ENCODE measurements around the gene ST8SIA5. TPM values are rescaled to one million over a fixed set of nuclear protein-coding genes. Genes with fewer than 3 reads are reported as not detected.

The ST8SIA5 gene
- total RNA-seq, 1 experiment from 2014 or later = under 0.01 TPM

GRCh38 chr18:46736135-46736534, 20.7 kb downstream of the ST8SIA5 start:
- no peak overlapping the region for H3K4me2 ChIP-seq (ENCODE audit: low read depth, low read length, poor library complexity, severe bottlenecking)
- H2AFZ ChIP-seq (ENCODE audit: low read length) = no peak overlapping the region
- DNase-seq = no peak
- no peak overlapping the region for H3K4me3 ChIP-seq (ENCODE audit: low read length)
- no peaks in the 10 kb centered on the region for H3K79me2 ChIP-seq (ENCODE audit: low read length)
- peaks cover 4% of the 10 kb centered on the region for H3K9me3 ChIP-seq (ENCODE audit: low read length)
- H3K9me2 ChIP-seq (replicated peaks; ENCODE audit: insufficient read depth, low read length) = no peaks in the 10 kb centered on the region
- no peaks in the 10 kb centered on the region for H3K36me3 ChIP-seq (ENCODE audit: insufficient read depth, low read length)
- H3K4me1 ChIP-seq (ENCODE audit: low read length) = no peaks in the 10 kb centered on the region
- H3K27ac ChIP-seq (ENCODE audit: low read length) = no peak overlapping the region
- no peak overlapping the region for H3K9ac ChIP-seq (ENCODE audit: low read length)
- H3K27me3 ChIP-seq (ENCODE audit: low read length) = no peaks in the 10 kb centered on the region
- no peaks in the 10 kb centered on the region for H4K20me1 ChIP-seq (ENCODE audit: insufficient read depth, low read depth, low read length)

GRCh38 chr18:46734981-46735380, 21.9 kb downstream of the ST8SIA5 start:
- H3K36me3 ChIP-seq (ENCODE audit: insufficient read depth, low read length) = no peaks in the 10 kb centered on the region
- no peaks in the 10 kb centered on the region; the same call in 1 of the 2 replicates for H3K27me3 ChIP-seq (ENCODE audit: low read length)
- no peak overlapping the region for H2AFZ ChIP-seq (ENCODE audit: low read length)
- H3K27ac ChIP-seq (ENCODE audit: low read length) = no peak overlapping the region
- peaks cover 1% of the 10 kb centered on the region for H3K9me3 ChIP-seq (ENCODE audit: low read length)
- H3K4me3 ChIP-seq (ENCODE audit: low read length) = no peak overlapping the region
- no peak overlapping the region for H3K4me2 ChIP-seq (ENCODE audit: low read depth, low read length, poor library complexity, severe bottlenecking)
- H3K9ac ChIP-seq (ENCODE audit: low read length) = no peak overlapping the region
- no peak for DNase-seq
- H3K4me1 ChIP-seq (ENCODE audit: low read length) = no peaks in the 10 kb centered on the region
- H3K79me2 ChIP-seq (ENCODE audit: low read length) = no peaks in the 10 kb centered on the region
- H4K20me1 ChIP-seq (ENCODE audit: insufficient read depth, low read depth, low read length) = no peaks in the 10 kb centered on the region
- H3K9me2 ChIP-seq (replicated peaks; ENCODE audit: insufficient read depth, low read length) = no peaks in the 10 kb centered on the region

GRCh38 chr18:46733872-46734271, 23.0 kb downstream of the ST8SIA5 start:
- no peaks in the 10 kb centered on the region for H3K4me1 ChIP-seq (ENCODE audit: low read length)
- H3K4me2 ChIP-seq (ENCODE audit: low read depth, low read length, poor library complexity, severe bottlenecking) = no peak overlapping the region
- no peaks in the 10 kb centered on the region for H3K79me2 ChIP-seq (ENCODE audit: low read length)
- no peak overlapping the region for H3K4me3 ChIP-seq (ENCODE audit: low read length)
- H3K9me3 ChIP-seq (ENCODE audit: low read length) = no peaks in the 10 kb centered on the region
- no peaks in the 10 kb centered on the region for H3K36me3 ChIP-seq (ENCODE audit: insufficient read depth, low read length)
- no peaks in the 10 kb centered on the region for H3K9me2 ChIP-seq (replicated peaks; ENCODE audit: insufficient read depth, low read length)
- no peak overlapping the region for H3K9ac ChIP-seq (ENCODE audit: low read length)
- H2AFZ ChIP-seq (ENCODE audit: low read length) = no peak overlapping the region
- no peak overlapping the region for H3K27ac ChIP-seq (ENCODE audit: low read length)
- no peaks in the 10 kb centered on the region for H4K20me1 ChIP-seq (ENCODE audit: insufficient read depth, low read depth, low read length)
- no peak for DNase-seq
- no peaks in the 10 kb centered on the region; the same call in 1 of the 2 replicates for H3K27me3 ChIP-seq (ENCODE audit: low read length)

- no peak overlapping the region for H3K4me3 ChIP-seq (ENCODE audit: low read length)
- H2AFZ ChIP-seq (ENCODE audit: low read length) = no peak overlapping the region
- H3K9ac ChIP-seq (ENCODE audit: low read length) = no peak overlapping the region
- H3K27me3 ChIP-seq (ENCODE audit: low read length) = no peaks in the 10 kb centered on the region; the same call in 1 of the 2 replicates
- no peaks in the 10 kb centered on the region for H4K20me1 ChIP-seq (ENCODE audit: insufficient read depth, low read depth, low read length)
- no peaks in the 10 kb centered on the region for H3K4me1 ChIP-seq (ENCODE audit: low read length)
- H3K79me2 ChIP-seq (ENCODE audit: low read length) = no peaks in the 10 kb centered on the region
- no peaks in the 10 kb centered on the region for H3K9me2 ChIP-seq (replicated peaks; ENCODE audit: insufficient read depth, low read length)
- no peaks in the 10 kb centered on the region for H3K9me3 ChIP-seq (ENCODE audit: low read length)
- H3K36me3 ChIP-seq (ENCODE audit: insufficient read depth, low read length) = no peaks in the 10 kb centered on the region
- no peak overlapping the region for H3K4me2 ChIP-seq (ENCODE audit: low read depth, low read length, poor library complexity, severe bottlenecking)
- no peak for DNase-seq
- no peak overlapping the region for H3K27ac ChIP-seq (ENCODE audit: low read length)
Observed at GRCh38 chr18:46732801-46733200, 24.1 kb downstream of the ST8SIA5 start.

- H3K27ac ChIP-seq (ENCODE audit: low read length) = no peak overlapping the region
- H4K20me1 ChIP-seq (ENCODE audit: insufficient read depth, low read depth, low read length) = no peaks in the 10 kb centered on the region
- no peak overlapping the region for H3K4me2 ChIP-seq (ENCODE audit: low read depth, low read length, poor library complexity, severe bottlenecking)
- no peak for DNase-seq
- H3K9me2 ChIP-seq (replicated peaks; ENCODE audit: insufficient read depth, low read length) = no peaks in the 10 kb centered on the region
- H3K4me1 ChIP-seq (ENCODE audit: low read length) = no peaks in the 10 kb centered on the region
- no peaks in the 10 kb centered on the region for H3K9me3 ChIP-seq (ENCODE audit: low read length)
- no peak overlapping the region for H3K4me3 ChIP-seq (ENCODE audit: low read length)
- H3K9ac ChIP-seq (ENCODE audit: low read length) = no peak overlapping the region
- no peak overlapping the region for H2AFZ ChIP-seq (ENCODE audit: low read length)
- H3K27me3 ChIP-seq (ENCODE audit: low read length) = no peaks in the 10 kb centered on the region; the same call in 1 of the 2 replicates
- no peaks in the 10 kb centered on the region for H3K79me2 ChIP-seq (ENCODE audit: low read length)
- H3K36me3 ChIP-seq (ENCODE audit: insufficient read depth, low read length) = no peaks in the 10 kb centered on the region
Observed at GRCh38 chr18:46732201-46732600, 24.7 kb downstream of the ST8SIA5 start.

GRCh38 chr18:46731316-46731715, 25.5 kb downstream of the ST8SIA5 start:
- no peak overlapping the region for H2AFZ ChIP-seq (ENCODE audit: low read length)

GRCh38 chr18:46728219-46728930, 28.5 kb downstream of the ST8SIA5 start:
- H3K27ac ChIP-seq (ENCODE audit: low read length) = no peak overlapping the region
- H3K9ac ChIP-seq (ENCODE audit: low read length) = no peak overlapping the region
- no peak overlapping the region for H2AFZ ChIP-seq (ENCODE audit: low read length)
- no peak overlapping the region for H3K4me3 ChIP-seq (ENCODE audit: low read length)
- no peaks in the 10 kb centered on the region for H3K9me2 ChIP-seq (replicated peaks; ENCODE audit: insufficient read depth, low read length)
- H3K79me2 ChIP-seq (ENCODE audit: low read length) = no peaks in the 10 kb centered on the region
- no peaks in the 10 kb centered on the region for H3K9me3 ChIP-seq (ENCODE audit: low read length)
- DNase-seq = no peak
- H3K4me2 ChIP-seq (ENCODE audit: low read depth, low read length, poor library complexity, severe bottlenecking) = no peak overlapping the region
- H3K27me3 ChIP-seq (ENCODE audit: low read length) = no peaks in the 10 kb centered on the region; the same call in 1 of the 2 replicates
- H3K4me1 ChIP-seq (ENCODE audit: low read length) = peaks cover 4% of the 10 kb centered on the region
- no peaks in the 10 kb centered on the region for H4K20me1 ChIP-seq (ENCODE audit: insufficient read depth, low read depth, low read length)
- no peaks in the 10 kb centered on the region for H3K36me3 ChIP-seq (ENCODE audit: insufficient read depth, low read length)

More at GRCh38 chr18:46731316-46731715, 25.5 kb downstream of the ST8SIA5 start:
- Histone ChIP-seq H3K4me1 (ENCODE audit: low read length) (no peaks in the 10 kb centered on the region), H3K27me3 (ENCODE audit: low read length) (no peaks in the 10 kb centered on the region; the same call in 1 of the 2 replicates), H3K9me3 (ENCODE audit: low read length) (no peaks in the 10 kb centered on the region), H3K27ac (ENCODE audit: low read length) (no peak overlapping the region), H4K20me1 (ENCODE audit: insufficient read depth, low read depth, low read length) (no peaks in the 10 kb centered on the region), H3K9ac (ENCODE audit: low read length) (no peak overlapping the region), H3K9me2 (replicated peaks; ENCODE audit: insufficient read depth, low read length) (no peaks in the 10 kb centered on the region), H3K4me3 (ENCODE audit: low read length) (no peak overlapping the region), H3K36me3 (ENCODE audit: insufficient read depth, low read length) (no peaks in the 10 kb centered on the region), H3K79me2 (ENCODE audit: low read length) (no peaks in the 10 kb centered on the region), H3K4me2 (ENCODE audit: low read depth, low read length, poor library complexity, severe bottlenecking) (no peak overlapping the region)
- no peak for DNase-seq

GRCh38 chr18:46727177-46727576, 29.7 kb downstream of the ST8SIA5 start:
- no peak overlapping the region for H3K27ac ChIP-seq (ENCODE audit: low read length)
- H3K4me2 ChIP-seq (ENCODE audit: low read depth, low read length, poor library complexity, severe bottlenecking) = no peak overlapping the region
- H3K4me3 ChIP-seq (ENCODE audit: low read length) = no peak overlapping the region
- no peak overlapping the region for H2AFZ ChIP-seq (ENCODE audit: low read length)
- no peak for DNase-seq
- H3K9me2 ChIP-seq (replicated peaks; ENCODE audit: insufficient read depth, low read length) = no peaks in the 10 kb centered on the region
- H3K9me3 ChIP-seq (ENCODE audit: low read length) = no peaks in the 10 kb centered on the region
- no peaks in the 10 kb centered on the region for H3K36me3 ChIP-seq (ENCODE audit: insufficient read depth, low read length)
- peaks cover 4% of the 10 kb centered on the region for H3K4me1 ChIP-seq (ENCODE audit: low read length)
- H3K27me3 ChIP-seq (ENCODE audit: low read length) = no peaks in the 10 kb centered on the region; the same call in 1 of the 2 replicates
- no peak overlapping the region for H3K9ac ChIP-seq (ENCODE audit: low read length)
- no peaks in the 10 kb centered on the region for H3K79me2 ChIP-seq (ENCODE audit: low read length)
- no peaks in the 10 kb centered on the region for H4K20me1 ChIP-seq (ENCODE audit: insufficient read depth, low read depth, low read length)

Data from Karpas-422 (cell line).